ENCODE results near the gene ZNF407.

DNA sequence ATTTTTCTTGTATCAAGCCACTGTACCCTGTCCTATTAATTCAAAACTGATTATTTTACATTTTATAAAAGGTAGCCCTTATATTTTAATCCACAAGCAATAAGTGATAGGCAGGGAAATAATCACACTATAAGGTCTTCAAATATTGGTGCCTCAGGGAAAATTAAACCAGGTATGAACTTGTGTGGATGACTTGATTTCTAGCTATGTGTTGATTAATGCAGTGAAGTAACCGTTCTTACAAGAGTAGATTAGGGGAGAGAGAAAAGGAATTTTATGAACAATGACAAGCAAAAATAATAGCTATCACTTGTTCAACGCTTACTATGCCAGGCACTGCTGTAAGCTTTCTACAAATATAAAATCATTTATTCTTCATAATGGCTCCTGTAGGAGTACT is 411.6 kb downstream of the ZNF407 start:
- TF ChIP-seq LCORL (IDR thresholded peaks at IDR 0.05) = no peak
- TF ChIP-seq LCORL (CRISPR knock-in tag; IDR thresholded peaks at IDR 0.05) = no peak
- TF ChIP-seq, protein P1, sequence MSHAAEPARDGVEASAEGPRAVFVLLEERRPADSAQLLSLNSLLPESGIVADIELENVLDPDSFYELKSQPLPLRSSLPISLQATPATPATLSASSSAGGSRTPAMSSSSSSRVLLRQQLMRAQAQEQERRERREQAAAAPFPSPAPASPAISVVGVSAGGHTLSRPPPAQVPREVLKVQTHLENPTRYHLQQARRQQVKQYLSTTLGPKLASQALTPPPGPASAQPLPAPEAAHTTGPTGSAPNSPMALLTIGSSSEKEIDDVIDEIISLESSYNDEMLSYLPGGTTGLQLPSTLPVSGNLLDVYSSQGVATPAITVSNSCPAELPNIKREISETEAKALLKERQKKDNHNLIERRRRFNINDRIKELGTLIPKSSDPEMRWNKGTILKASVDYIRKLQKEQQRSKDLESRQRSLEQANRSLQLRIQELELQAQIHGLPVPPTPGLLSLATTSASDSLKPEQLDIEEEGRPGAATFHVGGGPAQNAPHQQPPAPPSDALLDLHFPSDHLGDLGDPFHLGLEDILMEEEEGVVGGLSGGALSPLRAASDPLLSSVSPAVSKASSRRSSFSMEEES (CRISPR knock-in tag; IDR thresholded peaks at IDR 0.05) = no peak
- no peak for TF ChIP-seq CHD4 (IDR thresholded peaks at IDR 0.05; ENCODE audit: borderline replicate concordance, low read length)
- no peak for TF ChIP-seq YY1 (IDR thresholded peaks at IDR 0.05; ENCODE audit: insufficient read depth, insufficient replicate concordance, low read depth, low read length)
- no peak for TF ChIP-seq ZNF280B (CRISPR knock-in tag; IDR thresholded peaks at IDR 0.05; ENCODE audit: borderline replicate concordance)
- TF ChIP-seq ARID5B (CRISPR knock-in tag; IDR thresholded peaks at IDR 0.05) = no peak
- TF ChIP-seq HHEX (CRISPR knock-in tag; IDR thresholded peaks at IDR 0.05) = no peak
- no peak for TF ChIP-seq SRF (IDR thresholded peaks at IDR 0.05; ENCODE audit: low read depth, low read length)
- no peak for TF ChIP-seq USF2 (IDR thresholded peaks at IDR 0.05; ENCODE audit: low read depth, low read length)
- TF ChIP-seq USF2 (CRISPR knock-in tag; IDR thresholded peaks at IDR 0.05; ENCODE audit: borderline replicate concordance) = no peak
